ENCODE measurements around the gene MAPRE2.

Gene MAPRE2

GRCh38 chr18:35180455-35180854 lies 139.2 kb downstream of the MAPRE2 start:
- no peak for DNase-seq (ENCODE audit: low read depth in 3 of 3)

- no peak for DNase-seq (ENCODE audit: low read depth in 3 of 3)
Measured at GRCh38 chr18:35182151-35182550, 140.9 kb downstream of the MAPRE2 start.

GRCh38 chr18:35183886-35184285 lies 142.7 kb downstream of the MAPRE2 start:
- no peak for DNase-seq (ENCODE audit: low read depth in 3 of 3)

- no peak for DNase-seq (ENCODE audit: low read depth in 3 of 3)
Measured at GRCh38 chr18:35185771-35186170, 144.6 kb downstream of the MAPRE2 start.

- no peak for DNase-seq (ENCODE audit: low read depth in 3 of 3)
Measured at GRCh38 chr18:35186291-35187034, 145.2 kb downstream of the MAPRE2 start.

GRCh38 chr18:35189510-35189909 lies 148.3 kb downstream of the MAPRE2 start:
- no peak for DNase-seq (ENCODE audit: low read depth in 3 of 3)

- no peak for DNase-seq (ENCODE audit: low read depth in 3 of 3)
Measured at GRCh38 chr18:35190948-35191697, 149.9 kb downstream of the MAPRE2 start.

GRCh38 chr18:35191698-35192025 lies 150.4 kb downstream of the MAPRE2 start:
- no peak for DNase-seq (ENCODE audit: low read depth in 3 of 3)

- no peak for DNase-seq (ENCODE audit: low read depth in 3 of 3)
Measured at GRCh38 chr18:35192415-35192814, 151.2 kb downstream of the MAPRE2 start.

All from stimulated activated CD4-positive, alpha-beta T cell treated with anti-CD3 and anti-CD28 coated beads, TNF-alpha, amount 100 ng/mL, for 24 hours (primary cell).